ENCODE data around the gene FBXL7.

FBXL7 gene

DNA sequence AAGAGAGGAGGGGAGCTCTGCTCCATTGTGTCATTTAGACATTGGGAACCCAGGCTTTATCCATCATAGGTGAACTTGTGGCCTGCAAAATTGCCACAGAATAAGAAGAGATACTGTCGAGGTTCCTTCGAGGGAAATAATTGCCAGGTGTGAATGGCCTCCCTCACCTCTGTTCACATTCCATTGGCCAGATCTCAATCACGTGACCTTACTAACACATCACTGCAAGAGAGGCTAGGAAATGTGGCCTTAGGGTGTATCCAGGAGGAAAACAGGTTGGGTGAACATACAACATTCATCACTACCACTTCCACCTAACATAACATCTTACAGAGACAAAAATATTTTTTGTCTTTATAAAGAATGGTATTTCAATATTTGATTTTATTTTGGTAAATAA is 182.1 kb downstream of the FBXL7 start:
- DNase-seq, result no peak

DNA sequence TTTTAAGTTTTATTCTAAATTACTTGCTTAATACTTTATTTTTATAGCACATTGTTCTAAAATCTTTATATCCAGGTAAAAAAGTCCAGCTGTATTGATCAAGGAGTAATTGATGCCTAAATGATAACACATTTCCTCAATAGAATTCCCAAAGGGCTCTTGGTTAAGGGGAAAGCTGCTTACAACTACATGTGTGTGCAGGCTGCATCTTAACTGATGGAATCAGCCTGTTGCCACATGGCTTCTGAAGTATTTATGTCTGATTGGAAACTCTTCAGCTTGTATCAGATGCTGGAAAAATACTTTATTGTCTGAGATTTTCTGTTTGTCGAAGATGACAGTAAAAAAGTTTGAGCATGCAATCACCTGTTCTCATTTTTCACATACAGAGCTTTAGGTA is 182.6 kb downstream of the FBXL7 start:
- no peak for DNase-seq

DNA sequence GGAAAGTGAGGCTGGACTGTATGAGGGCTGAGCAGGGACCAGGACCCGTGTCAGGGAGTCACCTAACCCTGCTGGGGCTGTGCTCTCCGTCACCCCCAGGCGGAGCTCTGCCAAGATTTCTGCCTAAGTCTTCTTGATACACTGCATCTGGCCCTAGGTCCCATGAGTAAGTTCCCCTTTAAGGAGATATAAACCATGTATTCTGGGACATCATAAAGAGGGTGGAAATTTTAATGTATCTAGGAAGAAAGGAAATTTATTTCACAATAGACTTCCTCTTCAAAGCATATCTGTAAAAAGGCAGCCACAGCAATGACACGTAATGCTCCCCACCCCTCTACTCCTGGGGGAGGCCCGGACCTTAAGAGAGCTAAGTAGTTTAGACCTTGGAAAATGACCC is 183.4 kb downstream of the FBXL7 start:
- DNase-seq, result no peak

DNA sequence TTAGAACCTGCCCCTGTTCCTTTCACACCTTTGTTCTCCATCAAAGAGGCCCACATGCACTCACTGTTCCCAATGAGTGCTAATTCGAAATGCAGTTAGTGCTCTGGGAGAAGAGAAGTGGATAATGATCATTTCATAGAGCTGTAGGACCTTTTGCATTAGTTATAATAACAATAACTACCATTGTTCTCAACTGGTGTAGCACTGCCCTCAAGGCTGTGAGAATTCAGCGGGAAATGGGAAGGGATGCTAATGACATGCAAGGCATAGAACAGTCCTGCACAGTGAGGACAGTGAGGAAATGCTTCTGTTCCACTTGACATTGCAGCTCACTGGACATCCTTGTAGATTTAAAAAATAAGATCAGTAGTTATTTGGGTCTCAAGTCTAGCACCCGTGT is 187.4 kb downstream of the FBXL7 start:
- no peak for DNase-seq

DNA sequence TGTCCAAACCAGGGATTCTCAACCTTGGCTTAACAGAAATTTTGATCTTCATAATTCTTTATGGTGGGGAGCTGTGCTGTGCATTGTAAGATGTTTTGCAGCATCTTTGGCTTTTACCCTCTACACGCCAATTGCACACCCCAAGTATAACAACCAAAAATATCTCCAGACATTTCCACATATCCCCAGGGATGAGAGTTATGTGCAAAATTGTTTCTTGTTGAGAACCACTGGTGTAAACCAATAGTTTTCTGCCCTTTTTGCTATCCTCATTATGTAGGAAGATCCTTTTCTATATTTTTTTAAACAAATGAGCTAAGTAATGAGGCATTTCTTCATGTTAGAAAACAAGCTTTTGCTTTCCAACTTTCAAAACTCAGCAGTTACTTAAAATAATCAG is 189.9 kb downstream of the FBXL7 start:
- no peak for DNase-seq

DNA sequence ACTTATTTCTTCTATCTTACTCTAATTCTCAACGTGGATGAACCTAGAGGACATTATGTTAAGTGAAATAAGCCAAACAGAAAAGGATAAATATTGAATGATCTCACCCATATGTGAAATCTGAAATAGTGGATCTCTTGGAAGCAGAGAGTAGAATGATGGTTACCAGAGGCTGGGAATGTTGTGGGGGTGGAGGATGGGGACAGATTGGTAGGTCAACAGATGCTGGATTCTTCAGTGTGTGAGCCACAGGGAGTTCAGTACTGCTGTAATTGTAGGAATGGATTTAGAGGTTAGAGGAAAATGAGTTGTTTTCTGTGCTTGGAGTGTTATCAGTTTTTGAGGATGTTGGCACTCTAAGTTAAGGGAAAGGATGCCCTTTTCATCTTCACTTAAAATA is 190.6 kb downstream of the FBXL7 start:
- DNase-seq, result no peak

DNA sequence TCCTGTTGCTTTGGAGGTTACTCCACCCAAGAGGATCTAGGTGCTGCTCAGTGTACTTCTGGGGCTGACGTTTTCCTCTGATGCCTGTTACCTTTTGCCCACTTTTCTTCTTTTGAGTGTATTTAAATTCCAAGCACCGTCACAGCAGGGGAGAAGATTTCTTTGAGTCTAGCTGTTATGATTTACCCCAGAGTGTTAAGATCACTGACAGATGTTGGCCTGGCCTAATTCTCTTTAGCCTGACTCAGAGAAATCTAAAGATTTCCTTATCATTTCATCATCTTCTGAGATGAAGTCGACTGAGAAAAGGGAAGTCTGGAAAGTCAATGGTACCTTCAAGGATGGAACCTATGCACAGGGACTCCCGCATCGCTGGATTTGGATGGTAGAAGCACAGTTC is 191.5 kb downstream of the FBXL7 start:
- DNase-seq, result no peak

DNA sequence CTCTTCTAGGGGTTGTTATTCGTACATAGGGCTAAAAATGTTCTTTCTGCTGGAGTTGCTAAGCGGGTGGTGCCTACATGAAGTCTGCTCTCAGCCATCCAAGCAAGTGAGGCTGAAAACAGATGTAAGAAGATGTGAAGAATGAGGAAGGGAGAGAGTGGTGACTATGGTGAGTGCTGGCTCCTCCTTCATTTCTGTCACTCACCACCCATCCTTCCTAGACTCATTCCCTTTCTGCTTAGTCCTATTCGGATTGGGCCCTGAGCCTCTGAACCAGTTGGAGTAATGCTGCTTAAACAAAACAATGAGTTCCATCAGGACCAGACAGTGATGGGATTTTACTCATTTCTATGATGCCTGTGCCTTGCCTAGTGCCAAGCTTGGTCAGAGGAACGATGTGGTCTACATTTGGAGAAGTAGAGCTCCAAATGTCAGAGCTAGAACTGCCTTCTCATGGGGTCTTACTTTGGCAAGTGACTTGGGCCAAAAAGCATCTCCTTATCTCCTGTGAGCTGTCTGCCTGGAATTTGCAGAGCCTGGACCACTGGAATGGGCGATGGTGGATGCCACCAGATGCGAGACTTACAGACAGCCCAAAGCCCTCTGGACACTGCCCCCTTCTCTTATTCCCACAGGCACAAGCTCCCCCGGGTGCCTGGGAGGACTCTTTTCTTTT is 192.9 kb downstream of the FBXL7 start:
- DNase-seq, result no peak

DNA sequence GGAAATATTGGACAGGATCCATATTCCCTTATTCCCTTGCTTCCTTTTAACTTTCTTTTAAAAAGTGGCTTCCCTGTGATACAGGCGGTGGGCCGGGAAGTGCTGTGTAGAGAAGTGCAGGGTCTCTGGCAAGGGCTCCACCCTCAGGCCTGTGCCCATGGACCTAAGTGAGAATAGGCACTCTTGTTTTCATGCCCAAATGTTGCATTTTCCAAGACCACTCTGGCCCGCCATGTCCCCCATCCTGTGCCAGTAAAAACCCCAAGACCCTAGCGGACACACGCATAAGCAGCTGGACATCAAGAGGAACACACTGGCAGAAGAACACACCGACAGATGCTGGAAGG is 193.4 kb downstream of the FBXL7 start:
- no peak for DNase-seq

DNA sequence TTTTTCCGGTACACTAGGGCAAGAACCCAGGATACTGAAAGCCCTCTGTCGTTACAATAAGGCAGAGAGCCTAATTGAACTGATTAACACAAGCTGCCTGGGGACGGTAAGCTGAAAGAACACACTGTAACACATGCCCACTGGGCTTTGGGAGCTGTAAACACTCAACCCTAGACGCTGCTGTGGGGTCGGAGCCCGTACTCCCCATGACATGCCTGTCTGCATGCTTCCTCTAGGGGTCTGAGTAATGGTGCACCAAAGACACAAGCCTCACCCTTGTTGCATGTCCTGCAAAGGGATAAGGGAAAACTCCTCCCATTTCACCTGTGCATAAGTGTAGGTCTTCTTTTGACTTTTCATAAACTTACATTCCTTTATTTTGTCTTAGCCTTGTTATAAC is 194.0 kb downstream of the FBXL7 start:
- no peak for DNase-seq

DNA sequence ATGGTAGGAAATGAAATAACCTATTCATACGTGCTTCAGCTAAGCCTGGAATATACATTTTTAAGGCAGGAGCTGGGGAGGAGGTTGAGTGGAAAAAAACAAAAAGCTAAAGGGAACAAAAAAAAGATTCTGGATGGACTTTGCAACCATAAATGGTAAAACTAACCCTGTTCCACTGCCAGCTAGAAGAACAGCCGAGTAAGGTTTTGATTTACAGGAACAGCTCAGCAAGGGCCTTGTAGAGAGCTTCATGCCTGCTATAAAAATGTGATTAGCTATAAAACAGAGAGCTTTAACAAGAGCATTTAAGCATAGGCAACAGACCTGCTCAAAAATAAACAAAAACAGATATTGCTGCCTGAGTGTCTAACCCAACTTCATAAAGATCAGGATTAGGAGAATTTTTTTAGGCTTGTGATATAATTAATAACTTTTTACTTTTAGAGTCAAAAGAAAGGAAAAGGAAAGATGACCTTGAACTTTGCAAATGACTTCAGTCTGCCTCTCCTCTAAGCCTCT is 194.8 kb downstream of the FBXL7 start:
- no peak for DNase-seq

DNA sequence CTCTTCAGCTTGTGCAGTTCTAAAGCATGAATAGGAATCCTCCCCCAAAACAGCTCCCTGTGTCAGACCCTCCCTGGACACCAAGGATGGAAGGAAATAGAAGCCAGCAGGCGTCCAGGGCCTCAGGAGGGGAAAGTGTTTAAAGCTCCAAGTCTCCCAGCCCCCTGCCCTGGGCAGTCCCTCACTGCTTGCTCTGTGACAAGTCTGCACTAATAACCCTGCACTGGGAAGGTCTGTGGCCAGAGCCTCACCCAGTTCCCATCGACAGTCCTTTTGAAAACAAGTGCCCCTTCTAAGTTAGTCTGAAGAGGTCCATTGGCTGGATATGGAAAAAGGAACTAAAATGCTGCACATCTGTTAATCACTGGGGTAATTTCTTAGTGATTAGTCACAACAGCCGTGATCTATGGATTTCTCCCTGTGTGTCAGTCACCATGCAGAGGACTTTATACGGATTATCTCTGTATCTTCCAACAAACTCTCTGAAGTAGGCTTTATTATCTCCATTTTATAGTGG is 195.3 kb downstream of the FBXL7 start:
- DNase-seq, result no peak

DNA sequence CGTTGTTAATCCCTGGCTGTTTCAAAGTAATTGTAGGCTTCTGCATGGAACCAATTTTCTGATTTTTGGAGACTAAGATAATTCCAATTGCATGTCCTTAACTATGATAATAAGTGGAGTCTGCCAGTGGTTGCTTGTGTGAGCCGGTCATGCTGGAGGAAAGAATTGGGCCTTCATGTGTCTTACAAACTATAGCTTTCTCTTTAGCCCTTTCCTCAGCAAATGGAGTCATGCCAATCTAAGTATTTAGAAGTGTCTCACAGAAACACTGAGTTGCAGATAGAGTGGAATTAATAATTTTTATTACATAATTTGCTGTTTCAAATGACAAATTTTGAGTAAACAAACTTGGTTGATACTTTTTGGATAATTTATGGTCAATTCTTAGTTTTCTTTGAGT is 200.4 kb downstream of the FBXL7 start:
- no peak for DNase-seq

DNA sequence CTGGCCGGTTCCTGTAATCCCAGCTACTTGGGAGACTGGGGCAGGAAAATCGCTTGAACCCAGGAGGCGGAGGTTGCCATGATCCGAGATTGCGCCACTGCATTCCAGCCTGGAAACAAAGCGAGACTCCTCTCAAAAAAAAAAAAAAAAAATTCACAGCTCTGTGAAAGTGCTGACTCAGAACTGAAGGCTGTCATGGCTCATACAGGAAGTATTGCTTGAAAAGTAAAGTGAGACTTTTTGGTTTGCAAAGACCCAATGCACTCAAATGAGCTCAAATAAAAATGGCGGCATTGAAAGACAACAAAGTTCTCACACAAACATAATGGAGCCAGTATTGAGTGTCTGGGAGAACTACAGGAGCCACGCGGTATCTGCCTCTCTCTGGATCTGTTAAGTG is 202.1 kb downstream of the FBXL7 start:
- DNase-seq, result no peak

DNA sequence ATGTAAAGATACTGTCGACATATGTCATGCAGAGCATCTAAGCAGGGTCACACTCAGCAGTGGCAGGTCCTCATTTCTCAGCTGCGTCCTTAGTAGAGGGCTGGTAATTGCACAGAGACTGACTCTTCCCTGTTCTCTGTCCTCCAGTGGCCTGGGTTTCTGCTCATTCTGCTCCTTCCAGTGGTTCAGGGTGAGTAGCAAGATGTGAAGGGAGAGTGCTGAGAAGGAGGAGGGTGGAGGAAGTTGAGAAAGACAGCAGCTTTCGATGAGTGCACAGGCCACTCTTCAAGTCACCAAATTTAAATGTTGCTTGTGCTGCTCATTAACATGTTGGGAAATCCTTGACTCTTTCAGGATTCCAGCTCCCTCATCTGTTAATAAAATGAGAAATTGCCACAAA is 203.9 kb downstream of the FBXL7 start:
- no peak for DNase-seq

DNA sequence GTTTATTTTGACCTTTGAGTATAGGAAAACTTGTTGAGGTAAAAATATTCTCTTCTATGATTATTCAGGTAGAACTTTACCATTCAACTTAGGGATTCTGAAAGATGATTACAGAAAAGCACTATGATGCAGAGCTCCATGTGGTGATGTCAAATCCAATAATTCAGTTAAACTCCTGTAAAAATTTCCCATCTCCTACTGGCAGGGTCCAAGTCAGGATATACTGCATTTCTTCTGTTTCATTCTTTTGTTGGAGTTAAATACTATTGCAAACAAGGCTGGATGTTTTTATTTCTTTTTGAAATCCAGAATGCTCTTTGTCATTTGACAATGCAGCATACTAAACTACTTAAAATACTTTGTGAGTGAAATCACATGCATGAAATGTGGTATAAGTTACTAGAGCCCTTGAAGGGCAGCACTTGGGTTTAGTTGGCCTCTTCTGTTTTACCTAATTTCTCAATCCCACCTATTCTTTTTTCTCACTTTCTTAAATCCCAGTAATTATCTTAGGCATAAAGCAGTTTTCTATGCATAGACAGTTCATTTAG is 204.5 kb downstream of the FBXL7 start:
- DNase-seq, result no peak

DNA sequence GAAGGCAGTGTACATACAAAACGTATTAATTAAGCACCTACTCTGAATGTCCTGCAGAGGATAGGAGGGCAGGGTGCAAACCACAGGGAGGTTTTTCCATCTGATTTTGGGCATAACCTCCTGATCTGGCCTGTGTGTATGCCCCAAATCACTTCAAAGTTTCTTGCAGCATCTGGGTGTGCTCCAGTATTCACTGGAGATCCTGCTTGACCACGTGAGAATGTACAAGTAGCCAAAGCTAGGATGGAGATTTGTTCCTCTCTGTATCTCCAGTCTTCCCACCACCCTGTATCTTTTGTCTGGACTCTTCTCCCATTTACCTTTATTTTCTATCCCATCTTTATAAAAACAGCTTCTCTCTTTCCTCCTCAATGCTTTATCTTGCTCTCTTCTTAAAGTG is 207.7 kb downstream of the FBXL7 start:
- DNase-seq, result no peak

DNA sequence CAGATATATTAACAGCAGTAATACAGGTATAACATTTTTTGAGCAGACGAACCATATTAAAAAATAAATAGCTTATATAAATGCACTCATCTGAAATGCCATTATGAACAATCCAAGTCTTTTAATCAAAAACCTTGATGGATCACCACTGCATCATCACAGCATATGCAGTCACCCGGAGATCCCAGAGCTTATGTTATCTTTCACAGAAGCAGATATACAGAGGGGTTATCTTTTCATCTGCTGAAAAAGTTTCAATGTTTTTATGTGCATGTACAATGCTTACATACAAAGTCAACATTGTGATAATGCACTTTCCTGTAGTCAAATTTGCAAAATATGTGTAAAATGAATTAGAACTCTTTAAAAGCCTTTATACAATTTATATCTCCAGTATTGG is 211.9 kb downstream of the FBXL7 start:
- DNase-seq, result no peak

DNA sequence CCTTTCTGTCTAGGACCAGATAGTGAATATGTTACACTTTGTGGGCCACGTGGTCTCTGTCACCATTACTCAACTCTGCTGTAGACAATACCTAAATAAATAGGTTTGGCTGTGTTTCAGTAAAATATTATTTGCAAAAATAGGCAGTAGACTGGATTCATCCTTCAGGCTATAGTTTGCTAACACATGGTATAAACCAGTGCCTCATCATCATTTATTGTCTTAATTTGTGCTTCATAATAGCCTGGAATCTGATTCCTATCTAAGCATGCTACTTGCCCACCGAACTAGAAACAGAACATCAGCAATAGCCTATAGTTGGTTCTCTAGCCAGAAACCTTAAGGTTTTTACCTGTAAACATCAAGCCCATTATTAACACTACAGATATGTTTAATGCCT is 215.6 kb downstream of the FBXL7 start:
- no peak for DNase-seq

DNA sequence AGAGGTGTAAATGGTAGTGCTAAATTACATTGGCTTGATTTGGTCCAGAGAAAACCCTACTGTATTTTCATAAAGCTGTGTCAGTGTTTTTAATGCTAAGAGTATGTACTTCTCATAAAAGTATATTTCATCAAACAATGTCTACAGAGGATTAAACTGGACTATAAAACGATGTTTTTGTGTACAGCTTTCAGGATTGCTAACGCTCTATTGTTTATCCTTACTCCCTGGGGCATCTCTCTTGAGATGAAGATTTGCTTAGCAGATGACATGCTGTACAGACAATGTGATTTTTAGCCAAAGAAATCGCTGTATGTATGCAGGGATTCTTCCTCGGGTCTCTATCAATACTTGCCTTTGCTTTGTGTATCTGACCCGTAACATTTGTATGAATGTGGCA is 216.0 kb downstream of the FBXL7 start:
- no peak for DNase-seq

DNA sequence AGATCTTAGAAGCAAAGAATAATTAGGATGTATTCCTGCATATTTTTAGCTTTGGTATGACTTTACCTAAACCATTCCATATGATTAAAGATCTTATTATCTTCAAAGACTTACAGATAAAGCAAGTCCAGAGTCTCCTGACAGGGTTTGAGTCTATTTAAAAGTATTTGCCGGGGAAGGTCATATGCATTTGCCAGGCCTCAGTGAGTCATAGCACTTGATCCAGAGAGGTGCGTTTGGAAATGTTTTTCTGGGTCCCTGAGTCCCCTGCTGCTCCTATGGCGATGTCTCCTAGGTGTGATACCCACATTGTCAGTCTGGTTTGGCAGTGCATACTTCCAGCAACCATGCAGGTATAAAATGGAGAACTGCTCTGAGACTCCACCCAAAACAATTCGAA is 217.0 kb downstream of the FBXL7 start:
- no peak for DNase-seq

DNA sequence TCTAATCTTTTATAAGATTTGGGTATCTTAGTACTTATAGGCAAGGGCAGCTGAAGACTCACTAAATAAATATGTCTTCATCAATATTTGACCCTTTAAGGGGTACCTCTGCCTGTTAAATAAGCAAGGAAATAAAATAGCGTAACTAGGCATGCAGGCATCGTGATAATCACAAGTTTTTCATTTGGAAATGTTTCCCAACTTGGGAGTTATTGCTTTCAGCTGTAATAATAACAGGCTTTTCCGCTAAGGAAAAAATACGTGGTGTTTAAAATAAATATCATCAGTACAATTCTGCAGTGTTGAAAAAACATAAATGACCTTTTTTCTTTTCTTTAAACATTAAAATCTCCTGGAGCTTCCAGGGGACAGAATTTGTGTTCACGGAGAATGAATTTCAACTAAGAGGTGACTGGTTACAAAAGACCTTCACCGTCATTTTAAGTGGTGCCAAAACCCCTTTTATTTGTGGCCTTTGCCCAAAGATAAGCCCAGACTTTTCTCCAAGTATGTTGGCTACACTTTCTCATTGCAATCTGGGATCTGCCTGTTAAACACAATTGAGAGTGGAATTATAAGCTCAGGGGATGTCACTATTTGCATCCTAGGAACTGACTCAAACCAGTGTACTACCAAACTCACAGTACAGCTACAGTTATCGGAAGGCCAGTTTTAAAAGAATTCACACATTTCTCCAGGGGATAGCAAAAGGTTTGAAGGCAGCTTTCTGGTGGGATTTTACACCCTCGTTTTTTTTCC is 218.6 kb downstream of the FBXL7 start:
- no peak for DNase-seq

DNA sequence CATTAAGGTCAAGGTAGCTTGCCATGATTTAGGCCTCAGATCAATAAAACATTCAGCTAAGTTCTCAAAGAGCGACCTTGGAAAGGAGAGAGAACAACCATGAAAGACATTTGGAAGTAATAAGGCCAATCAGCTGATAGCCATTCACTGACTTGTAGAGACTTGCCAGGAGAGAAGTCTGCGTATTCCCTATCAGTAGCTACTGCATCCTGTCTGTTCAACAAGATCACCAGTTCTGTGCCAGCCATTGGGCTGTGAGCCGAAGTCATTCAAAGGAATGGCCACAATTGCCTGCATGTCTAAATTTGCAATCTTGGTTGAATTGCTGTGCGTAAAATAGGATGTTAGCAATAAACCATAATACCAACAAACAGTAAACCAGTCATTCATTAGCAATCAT is 219.8 kb downstream of the FBXL7 start:
- no peak for DNase-seq

DNA sequence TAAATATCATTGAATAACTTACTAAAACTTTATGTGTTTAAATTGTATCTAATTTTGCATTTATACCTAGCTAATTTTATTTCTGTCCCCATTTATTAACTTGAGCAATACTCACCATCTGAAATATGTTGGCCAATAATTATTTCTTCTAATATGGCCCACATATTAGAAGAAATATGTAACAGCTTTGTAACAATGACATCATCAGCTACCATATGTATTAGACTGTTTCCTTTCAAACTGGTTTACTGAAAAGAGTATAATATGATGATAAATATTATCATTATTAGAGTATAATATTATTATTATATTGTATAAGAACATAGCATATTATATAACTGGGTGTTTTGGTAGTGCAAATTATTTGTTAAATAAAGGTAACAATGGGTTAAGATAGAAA is 220.5 kb downstream of the FBXL7 start:
- no peak for DNase-seq

Measured in NCI-H187 treated with DMSO at 0.1 percent for 48 hours (cell line).